Testis (tissue), 2 donors: ENCODE data around the gene RABGGTB.

Experiments
- POLR2A ChIP-seq: fragments of 450-650 bp; IDR thresholded peaks from one replicate; pipeline ENCODE4 v1.6.1; 2017; ENCODE audit warnings: antibody characterized with exemption, mild to moderate bottlenecking, moderate library complexity
- TF ChIP-seq, protein P1 (sequence below), 3 experiments: fragments of 450-650 bp in 2 of 3; fragments of 200-600 bp in 1 of 3; sonication (generic) in 1 of 3; IDR thresholded peaks; one replicate each; pipeline ENCODE4 v1.5.1; 2016 to 2019; ENCODE audit warnings: antibody characterized with exemption in 3 of 3, mild to moderate bottlenecking in 2 of 3, moderate library complexity in 1 of 3

DNA sequence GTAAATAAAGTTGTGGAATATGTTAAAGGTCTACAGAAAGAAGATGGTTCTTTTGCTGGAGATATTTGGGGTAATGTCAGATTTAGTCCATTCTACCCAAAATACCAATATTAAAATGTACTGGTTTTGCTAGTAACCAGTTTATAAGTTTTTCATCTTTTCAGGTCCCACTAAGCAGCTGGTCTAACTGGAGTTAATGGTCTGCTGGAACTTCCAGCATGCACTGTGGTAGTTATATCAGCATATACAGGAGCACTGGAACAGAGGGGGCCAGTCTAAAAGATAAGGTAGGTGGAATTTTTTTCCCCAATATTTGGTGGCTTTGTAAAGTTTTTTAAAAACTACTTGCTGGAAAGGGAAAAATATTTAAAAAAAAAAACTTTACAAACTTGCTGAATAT is 3.9 kb downstream of the RABGGTB start:
- TF ChIP-seq, protein P1, sequence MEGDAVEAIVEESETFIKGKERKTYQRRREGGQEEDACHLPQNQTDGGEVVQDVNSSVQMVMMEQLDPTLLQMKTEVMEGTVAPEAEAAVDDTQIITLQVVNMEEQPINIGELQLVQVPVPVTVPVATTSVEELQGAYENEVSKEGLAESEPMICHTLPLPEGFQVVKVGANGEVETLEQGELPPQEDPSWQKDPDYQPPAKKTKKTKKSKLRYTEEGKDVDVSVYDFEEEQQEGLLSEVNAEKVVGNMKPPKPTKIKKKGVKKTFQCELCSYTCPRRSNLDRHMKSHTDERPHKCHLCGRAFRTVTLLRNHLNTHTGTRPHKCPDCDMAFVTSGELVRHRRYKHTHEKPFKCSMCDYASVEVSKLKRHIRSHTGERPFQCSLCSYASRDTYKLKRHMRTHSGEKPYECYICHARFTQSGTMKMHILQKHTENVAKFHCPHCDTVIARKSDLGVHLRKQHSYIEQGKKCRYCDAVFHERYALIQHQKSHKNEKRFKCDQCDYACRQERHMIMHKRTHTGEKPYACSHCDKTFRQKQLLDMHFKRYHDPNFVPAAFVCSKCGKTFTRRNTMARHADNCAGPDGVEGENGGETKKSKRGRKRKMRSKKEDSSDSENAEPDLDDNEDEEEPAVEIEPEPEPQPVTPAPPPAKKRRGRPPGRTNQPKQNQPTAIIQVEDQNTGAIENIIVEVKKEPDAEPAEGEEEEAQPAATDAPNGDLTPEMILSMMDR (IDR thresholded peaks at IDR 0.05) = no peak
- no peak for TF ChIP-seq POLR2A
